ENCODE data around the gene PPP1R27. TPM values are rescaled to one million over a fixed set of nuclear protein-coding genes. Genes with fewer than 3 reads are reported as not detected.

The PPP1R27 gene
- total RNA-seq, 2 donors from 2014 or later, result not detected

GRCh38 chr17:81806461-81807209 lies 28.2 kb downstream of the PPP1R27 start:
- ATAC-seq (peak in 1 of 2 donors; percentile 8), DNase-seq (ENCODE audit: low spot score in 2 of 2) (no peak)
- Mint-ChIP-seq H3K36me3 (no peaks in the 10 kb centered on the region), H3K9me3 (no peaks in the 10 kb centered on the region), H3K27ac (no peak overlapping the region)

- Mint-ChIP-seq H3K9me3 (no peaks in the 10 kb centered on the region), H3K36me3 (no peaks in the 10 kb centered on the region), H3K27ac (no peak overlapping the region)
- no peak for ATAC-seq
- DNase-seq (ENCODE audit: low spot score in 2 of 2), result no peak
Measured at GRCh38 chr17:81805707-81806460, 29.0 kb downstream of the PPP1R27 start.

- Mint-ChIP-seq H3K36me3 (no peaks in the 10 kb centered on the region), H3K9me3 (no peaks in the 10 kb centered on the region), H3K27ac (no peak overlapping the region)
- ATAC-seq (no peak), DNase-seq (ENCODE audit: low spot score in 2 of 2) (no peak)
Measured at GRCh38 chr17:81804559-81805399, 30.1 kb downstream of the PPP1R27 start.

DNA sequence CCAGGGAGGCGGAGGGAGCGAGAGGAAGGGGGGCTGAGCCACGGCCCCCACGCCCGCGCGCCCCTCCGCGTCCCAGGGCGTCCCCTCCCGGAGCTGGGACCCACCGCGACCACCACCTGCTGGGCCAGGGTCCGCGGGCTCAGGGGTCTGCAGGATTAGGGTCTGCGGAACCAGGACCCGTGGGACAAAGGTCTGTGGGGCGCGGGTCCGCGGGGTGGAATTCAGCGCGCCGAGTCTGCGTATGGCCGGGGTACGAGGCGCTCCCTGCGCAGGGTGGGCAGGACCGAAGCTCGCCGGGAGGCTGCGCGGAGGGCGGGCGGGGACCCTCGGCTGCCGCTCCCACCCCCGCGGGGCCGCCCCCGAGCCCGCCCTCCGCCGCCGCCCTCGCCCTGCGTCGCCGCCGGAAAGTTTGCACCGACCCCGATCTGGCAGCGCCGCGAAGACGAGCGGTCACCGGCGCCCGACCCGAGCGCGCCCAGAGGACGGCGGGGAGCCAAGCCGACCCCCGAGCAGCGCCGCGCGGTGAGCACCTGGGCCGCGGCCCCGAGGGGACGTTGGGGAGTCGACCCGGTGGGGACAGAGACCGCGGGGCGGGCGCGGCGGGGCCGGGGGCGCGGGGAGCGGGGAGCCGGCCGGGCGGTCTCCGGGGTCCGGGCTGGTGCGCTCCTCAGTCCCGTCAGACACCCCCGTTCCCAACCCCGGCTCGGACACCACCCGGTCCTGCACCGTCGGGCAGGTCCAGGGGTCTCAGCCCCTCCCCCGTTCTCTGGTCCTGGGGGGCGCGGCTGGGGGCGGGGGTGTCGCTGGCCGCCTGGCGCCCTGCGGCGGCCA lies 30.9 kb downstream of the PPP1R27 start, which contains the start of gene GCGR:
TSS of gene GCGR (plus strand) at position 423 of the 831 bp plus-strand sequence. CDS start 4,869 bp downstream, outside the sequence.
- DNase-seq (ENCODE audit: low spot score in 2 of 2) (no peak), ATAC-seq (no peak)
- H3K27ac Mint-ChIP-seq, result no peak within 1 kb of the TSS

GRCh38 chr17:81802856-81803643 lies 31.8 kb downstream of the PPP1R27 start:
- no peaks in the 10 kb centered on the region for H3K9me3 Mint-ChIP-seq
- H3K36me3 Mint-ChIP-seq, result no peaks in the 10 kb centered on the region
- no peak overlapping the region for H3K27ac Mint-ChIP-seq
- no peak for ATAC-seq
- DNase-seq (ENCODE audit: low spot score in 2 of 2), result no peak

More for the DNA sequence above, 30.9 kb downstream of the PPP1R27 start, which contains the start of gene GCGR:
- no peaks in the 10 kb centered on the region for H3K9me3 Mint-ChIP-seq
- H3K36me3 Mint-ChIP-seq, result no peaks in the 10 kb centered on the region

- DNase-seq (ENCODE audit: low spot score in 2 of 2) (no peak), ATAC-seq (no peak)
- Mint-ChIP-seq H3K9me3 (no peaks in the 10 kb centered on the region), H3K36me3 (no peaks in the 10 kb centered on the region), H3K27ac (no peak overlapping the region)
Measured at GRCh38 chr17:81802048-81802758, 32.6 kb downstream of the PPP1R27 start.

DNA sequence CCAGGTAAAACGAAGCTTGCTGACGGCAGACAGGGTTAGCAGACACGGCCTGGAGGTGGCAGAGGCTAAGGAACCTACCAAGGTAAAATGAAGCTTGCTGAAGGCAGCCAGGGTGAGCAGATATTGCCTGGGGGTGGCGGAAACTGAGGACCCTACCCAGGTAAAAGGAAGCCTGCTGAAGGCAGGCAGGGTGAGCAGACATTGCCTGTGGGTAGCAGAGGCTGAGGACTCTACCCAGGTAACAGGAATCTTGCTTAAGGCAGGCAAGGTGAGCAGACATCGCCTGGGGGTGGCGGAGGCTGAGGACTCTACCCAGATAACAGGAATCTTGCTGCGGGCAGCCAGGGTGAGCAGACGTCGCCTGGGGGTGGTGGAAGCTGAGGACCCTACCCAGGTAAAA lies 33.5 kb downstream of the PPP1R27 start:
- Mint-ChIP-seq H3K9me3 (no peaks in the 10 kb centered on the region), H3K36me3 (no peaks in the 10 kb centered on the region), H3K27ac (no peak overlapping the region)
- ATAC-seq, result no peak
- DNase-seq (ENCODE audit: low spot score in 2 of 2), result no peak

DNA sequence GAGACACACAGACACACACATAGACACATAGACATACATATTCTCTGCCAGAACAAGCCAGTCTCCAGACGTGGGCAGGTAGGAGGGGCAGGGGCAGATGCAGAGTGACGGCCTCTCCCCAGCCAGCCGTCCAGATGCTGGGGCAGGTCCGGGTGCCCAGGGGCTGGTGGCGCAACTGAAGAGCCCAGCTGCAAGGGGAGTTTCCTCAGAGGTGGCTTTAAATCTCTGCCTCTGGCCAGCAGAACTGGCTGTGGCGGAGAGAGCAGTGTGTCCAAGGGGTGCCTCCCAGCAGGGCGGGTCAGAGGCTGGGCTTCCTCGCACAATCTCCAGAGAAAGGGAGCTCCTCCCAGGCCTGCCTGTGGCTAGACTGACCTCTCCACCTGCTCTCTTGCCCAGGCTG lies 40.3 kb downstream of the PPP1R27 start:
- no peaks in the 10 kb centered on the region for H3K36me3 Mint-ChIP-seq
- no peak for ATAC-seq

DNA sequence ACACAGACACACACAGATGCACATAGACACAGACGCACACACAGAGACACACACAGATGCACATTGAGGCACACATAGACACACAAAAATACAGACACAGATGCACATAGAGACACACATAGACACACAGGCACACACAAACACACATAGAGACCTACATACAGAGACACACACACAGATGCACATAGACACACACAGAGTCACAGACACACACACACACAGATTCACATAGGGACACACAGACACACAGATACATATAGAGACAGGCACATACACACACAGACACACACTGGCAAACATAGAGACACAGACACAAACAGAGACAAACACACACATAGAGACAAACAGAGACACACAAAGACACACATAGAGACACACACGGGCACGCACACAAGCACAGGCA lies 40.8 kb downstream of the PPP1R27 start:
- H3K36me3 Mint-ChIP-seq, result no peaks in the 10 kb centered on the region
- H3K9me3 Mint-ChIP-seq, result no peaks in the 10 kb centered on the region
- no peak overlapping the region for H3K27ac Mint-ChIP-seq
- ATAC-seq, result no peak
- no peak for DNase-seq (ENCODE audit: low spot score in 2 of 2)

More for the DNA sequence above, 40.3 kb downstream of the PPP1R27 start:
- H3K27ac Mint-ChIP-seq, result no peak overlapping the region
- no peak for DNase-seq (ENCODE audit: low spot score in 2 of 2)
- H3K9me3 Mint-ChIP-seq, result no peaks in the 10 kb centered on the region

- ATAC-seq, result no peak
- no peaks in the 10 kb centered on the region for H3K36me3 Mint-ChIP-seq
- H3K27ac Mint-ChIP-seq, result no peak overlapping the region
Measured at GRCh38 chr17:81792675-81793615, 41.9 kb downstream of the PPP1R27 start.

More at GRCh38 chr17:81792675-81793615, 41.9 kb downstream of the PPP1R27 start:
- DNase-seq (ENCODE audit: low spot score in 2 of 2), result no peak
- H3K9me3 Mint-ChIP-seq, result no peaks in the 10 kb centered on the region

Other genes with a start within 250 kb of the PPP1R27 start
- 100 to 1,000 TPM in 1 of 2 donors, 10 to 100 TPM in 1; 67.3 to 173 TPM for gene NPLOC4, start 197.9 kb downstream of the PPP1R27 start, total RNA-seq
- gene TSPAN10, start 197.9 kb downstream of the PPP1R27 start, total RNA-seq, result under 1 TPM; 0.56 to 0.75 TPM
- 1 to 10 TPM; 5.8 to 8.1 TPM for gene PDE6G, start 178.5 kb downstream of the PPP1R27 start, total RNA-seq
- gene OXLD1, start 168.4 kb downstream of the PPP1R27 start, total RNA-seq, result 10 to 100 TPM; 20.1 to 43.7 TPM
- gene CCDC137, start 168.3 kb downstream of the PPP1R27 start, total RNA-seq, result 10 to 100 TPM; 35.0 to 38.7 TPM
- gene ARL16, start 151.3 kb downstream of the PPP1R27 start, total RNA-seq, result 10 to 100 TPM; 12.6 to 30.6 TPM
- gene HGS, start 151.0 kb downstream of the PPP1R27 start, total RNA-seq, result 100 to 1,000 TPM; 111 to 168 TPM
- 100 to 1,000 TPM in 1 of 2 donors, 10 to 100 TPM in 1; 61.8 to 105 TPM for gene MRPL12, start 131.7 kb downstream of the PPP1R27 start, total RNA-seq
- 10 to 100 TPM; 23.0 to 27.8 TPM for gene SLC25A10, start 122.8 kb downstream of the PPP1R27 start, total RNA-seq
- gene GCGR, start 30.9 kb downstream of the PPP1R27 start, total RNA-seq, result not detected
- 10 to 100 TPM; 40.4 to 55.3 TPM for gene MCRIP1, start 1.8 kb downstream of the PPP1R27 start, total RNA-seq
- 100 to 1,000 TPM; 382 to 460 TPM for gene P4HB, start 25.5 kb upstream of the PPP1R27 start, total RNA-seq
- 100 to 1,000 TPM; 328 to 513 TPM for gene ARHGDIA, start 36.3 kb upstream of the PPP1R27 start, total RNA-seq
- gene ALYREF, start 56.5 kb upstream of the PPP1R27 start, total RNA-seq, result 100 to 1,000 TPM; 186 TPM
- gene ANAPC11, start 56.7 kb upstream of the PPP1R27 start, total RNA-seq, result 100 to 1,000 TPM; 122 to 154 TPM
- under 1 TPM in 1 of 2 donors, not detected in 1; 0.27 TPM for gene NPB, start 67.2 kb upstream of the PPP1R27 start, total RNA-seq
- 10 to 100 TPM; 16.4 to 20.1 TPM for gene PCYT2, start 76.3 kb upstream of the PPP1R27 start, total RNA-seq
- gene SIRT7, start 83.1 kb upstream of the PPP1R27 start, total RNA-seq, result 10 to 100 TPM; 35.7 to 43.7 TPM
- gene MAFG, start 92.7 kb upstream of the PPP1R27 start, total RNA-seq, result 10 to 100 TPM; 19.6 to 35.2 TPM
- gene PYCR1, start 102.2 kb upstream of the PPP1R27 start, total RNA-seq, result 10 to 100 TPM; 30.3 to 75.1 TPM
- not detected for gene MYADML2, start 112.2 kb upstream of the PPP1R27 start, total RNA-seq
- 1 to 10 TPM in 1 of 2 donors, under 1 TPM in 1; 0.39 to 1.1 TPM for gene NOTUM, start 126.1 kb upstream of the PPP1R27 start, total RNA-seq
- 10 to 100 TPM; 19.7 to 62.3 TPM for gene ASPSCR1, start 142.6 kb upstream of the PPP1R27 start, total RNA-seq
- 10 to 100 TPM; 47.8 to 62.7 TPM for gene CENPX, start 187.8 kb upstream of the PPP1R27 start, total RNA-seq
- 10 to 100 TPM; 16.7 TPM for gene LRRC45, start 188.3 kb upstream of the PPP1R27 start, total RNA-seq
- 10 to 100 TPM in 1 of 2 donors, 1 to 10 TPM in 1; 5.7 to 13.5 TPM for gene RAC3, start 196.6 kb upstream of the PPP1R27 start, total RNA-seq
- gene DCXR, start 202.6 kb upstream of the PPP1R27 start, total RNA-seq, result 100 to 1,000 TPM in 1 of 2 donors, 10 to 100 TPM in 1; 85.5 to 128 TPM
- 10 to 100 TPM; 21.5 to 24.2 TPM for gene RFNG, start 216.8 kb upstream of the PPP1R27 start, total RNA-seq
- gene GPS1, start 216.8 kb upstream of the PPP1R27 start, total RNA-seq, result 10 to 100 TPM; 60.3 to 77.1 TPM
- 100 to 1,000 TPM in 1 of 2 donors, 10 to 100 TPM in 1; 86.2 to 103 TPM for gene DUS1L, start 230.8 kb upstream of the PPP1R27 start, total RNA-seq

Data from activated naive CD4-positive, alpha-beta T cell treated with anti-CD3 and anti-CD28 coated beads, Interleukin-2, amount 50 U/mL, for 72 hours (primary cell).